GM18873 (cell line): ENCODE measurements around the gene AP3S2.
"Not testable (repeated sequence)": the region's sequence is repeated elsewhere in the genome, so short reads cannot be mapped to it uniquely, and the experiment has no call there.

ENCODE experiments used
- ATAC-seq: cut with Tn5 transposase; IDR thresholded peaks from one replicate; pipeline ENCODE4 v1.9.1; 2021; ENCODE audit warnings: mild to moderate bottlenecking, moderate library complexity, moderate number of reproducible peaks; ENCODE audit not compliant: unreplicated experiment, low FRiP score

The AP3S2 gene

GRCh38 chr15:89904519-89904918 is 10.7 kb upstream of the AP3S2 start:
- no peak for ATAC-seq

- ATAC-seq = no peak
These were observed 10.0 kb upstream of the AP3S2 start for GRCh38 chr15:89903858-89904130.

- no peak for ATAC-seq
These were observed 9.4 kb upstream of the AP3S2 start for GRCh38 chr15:89903015-89903857.

- ATAC-seq = no peak
These were observed 7.1 kb upstream of the AP3S2 start for GRCh38 chr15:89900849-89901248.

GRCh38 chr15:89899951-89900567 is 6.3 kb upstream of the AP3S2 start:
- no peak for ATAC-seq

GRCh38 chr15:89899295-89899945 is 5.6 kb upstream of the AP3S2 start:
- ATAC-seq = no peak

GRCh38 chr15:89898614-89899294 is 5.0 kb upstream of the AP3S2 start:
- peak; percentile 44 for ATAC-seq

GRCh38 chr15:89898146-89898545 is 4.4 kb upstream of the AP3S2 start:
- ATAC-seq = no peak

GRCh38 chr15:89893027-89893426 is 767 bp downstream of the AP3S2 start:
- ATAC-seq = no peak

GRCh38 chr15:89888214-89888804 is 5.5 kb downstream of the AP3S2 start:
- no peak for ATAC-seq

GRCh38 chr15:89885611-89886010 is 8.2 kb downstream of the AP3S2 start:
- no peak for ATAC-seq

- ATAC-seq = not testable (repeated sequence)
These were observed 8.6 kb downstream of the AP3S2 start for GRCh38 chr15:89885179-89885578.

- ATAC-seq = no peak
These were observed 10.3 kb downstream of the AP3S2 start for GRCh38 chr15:89883518-89883917.

GRCh38 chr15:89880727-89881126 is 13.1 kb downstream of the AP3S2 start:
- ATAC-seq = no peak

- ATAC-seq = no peak
These were observed 15.5 kb downstream of the AP3S2 start for GRCh38 chr15:89878323-89878722.

- no peak for ATAC-seq
These were observed 16.7 kb downstream of the AP3S2 start for GRCh38 chr15:89877083-89877425.

GRCh38 chr15:89876396-89877082 is 17.3 kb downstream of the AP3S2 start:
- no peak for ATAC-seq

- ATAC-seq = no peak
These were observed 18.1 kb downstream of the AP3S2 start for GRCh38 chr15:89875741-89876140.

- ATAC-seq = peak; percentile 60
These were observed 18.7 kb downstream of the AP3S2 start for GRCh38 chr15:89874926-89875564.
